CD4-positive, alpha-beta T cell treated with Interleukin-4 for 4 hours (primary cell): Measurements from ENCODE around the gene SLC44A1.

Source experiments
- DNase-seq: peaks from one replicate; pipeline ENCODE4 v3.0.0-alpha.2; 2020

The SLC44A1 gene

GRCh38 chr9:105344283-105344682, 99.8 kb downstream of the SLC44A1 start:
- DNase-seq: no peak

- DNase-seq: no peak
Observed at GRCh38 chr9:105345626-105346025, 101.2 kb downstream of the SLC44A1 start.

GRCh38 chr9:105346273-105346672, 101.8 kb downstream of the SLC44A1 start:
- DNase-seq: no peak

- DNase-seq: no peak
Observed at GRCh38 chr9:105354448-105354847, 110.0 kb downstream of the SLC44A1 start.

- DNase-seq: peak; percentile 11
Observed at GRCh38 chr9:105355781-105356180, 111.3 kb downstream of the SLC44A1 start.

- DNase-seq: no peak
Observed at GRCh38 chr9:105357937-105358336, 113.5 kb downstream of the SLC44A1 start.

- no peak for DNase-seq
Observed at GRCh38 chr9:105359892-105360291, 115.4 kb downstream of the SLC44A1 start.

- DNase-seq: no peak
Observed at GRCh38 chr9:105360344-105360743, 115.9 kb downstream of the SLC44A1 start.

GRCh38 chr9:105361873-105362272, 117.4 kb downstream of the SLC44A1 start:
- no peak for DNase-seq

- no peak for DNase-seq
Observed at GRCh38 chr9:105362470-105362869, 118.0 kb downstream of the SLC44A1 start.

- no peak for DNase-seq
Observed at GRCh38 chr9:105363837-105364236, 119.4 kb downstream of the SLC44A1 start.

GRCh38 chr9:105369911-105370310, 125.5 kb downstream of the SLC44A1 start:
- no peak for DNase-seq

GRCh38 chr9:105373723-105374122, 129.3 kb downstream of the SLC44A1 start:
- no peak for DNase-seq

- no peak for DNase-seq
Observed at GRCh38 chr9:105375323-105375722, 130.9 kb downstream of the SLC44A1 start.

GRCh38 chr9:105376893-105377292, 132.4 kb downstream of the SLC44A1 start:
- DNase-seq: no peak

- peak; percentile 31 for DNase-seq
Observed at GRCh38 chr9:105385381-105385985, 141.0 kb downstream of the SLC44A1 start.

- no peak for DNase-seq
Observed at GRCh38 chr9:105389796-105390195, 145.3 kb downstream of the SLC44A1 start.

- no peak for DNase-seq
Observed at GRCh38 chr9:105390871-105391270, 146.4 kb downstream of the SLC44A1 start.

GRCh38 chr9:105391288-105391687, 146.8 kb downstream of the SLC44A1 start:
- DNase-seq: no peak

GRCh38 chr9:105392531-105392930, 148.1 kb downstream of the SLC44A1 start:
- no peak for DNase-seq

GRCh38 chr9:105393576-105394344, 149.3 kb downstream of the SLC44A1 start:
- no peak for DNase-seq

- no peak for DNase-seq
Observed at GRCh38 chr9:105396441-105396840, 152.0 kb downstream of the SLC44A1 start.

GRCh38 chr9:105396901-105397300, 152.4 kb downstream of the SLC44A1 start:
- no peak for DNase-seq

GRCh38 chr9:105399117-105399516, 154.7 kb downstream of the SLC44A1 start:
- DNase-seq: no peak

GRCh38 chr9:105401651-105402050, 157.2 kb downstream of the SLC44A1 start:
- DNase-seq: no peak
